ENCODE measurements around the gene A4GALT.

- TF ChIP-seq TAF1 (IDR thresholded peaks at IDR 0.05; ENCODE audit: borderline replicate concordance, insufficient read depth, low read length), result no peak
- TF ChIP-seq POLR2AphosphoS5 (IDR thresholded peaks at IDR 0.05; ENCODE audit: low read depth, low read length), result no peak
- TF ChIP-seq REST (IDR thresholded peaks at IDR 0.05; ENCODE audit: insufficient read depth in 1 of 2, low read depth in 2 of 2, low read length in 2 of 2), result no peak
These were observed 43.4 kb upstream of the A4GALT start for GRCh38 chr22:42763965-42764480.
